NB4 (cell line): ENCODE data around the gene HOTAIR.
A peak's percentile ranks its signal among the peaks of the same experiment; 100 is the strongest.

Experiments
- DNase-seq: peaks from one replicate; pipeline ENCODE4 v3.0.0; 2010; ENCODE audit warnings: low read depth
- H3K4me3 ChIP-seq: one replicate; pipeline ENCODE4 v1.5.1; 2011; ENCODE audit warnings: mild to moderate bottlenecking, low read depth, low read length, moderate library complexity
- MYC ChIP-seq: IDR thresholded peaks from 2 replicates; pipeline ENCODE4 v1.6.1; 2011; ENCODE audit warnings: low read depth, low read length
- POLR2A ChIP-seq: IDR thresholded peaks from 2 replicates; pipeline ENCODE4 v1.6.1; 2011; ENCODE audit warnings: mild to moderate bottlenecking; ENCODE audit not compliant: insufficient read length; ENCODE audit errors: extremely low read depth
- TF ChIP-seq, protein P1 (sequence below): IDR thresholded peaks from one replicate; pipeline ENCODE4 v1.5.1; 2012; ENCODE audit warnings: low read depth, low read length
- TF ChIP-seq, protein P2 (sequence below): IDR thresholded peaks from 2 replicates; pipeline ENCODE4 v1.6.1; 2011; ENCODE audit warnings: low read depth, low read length

The HOTAIR gene

DNA sequence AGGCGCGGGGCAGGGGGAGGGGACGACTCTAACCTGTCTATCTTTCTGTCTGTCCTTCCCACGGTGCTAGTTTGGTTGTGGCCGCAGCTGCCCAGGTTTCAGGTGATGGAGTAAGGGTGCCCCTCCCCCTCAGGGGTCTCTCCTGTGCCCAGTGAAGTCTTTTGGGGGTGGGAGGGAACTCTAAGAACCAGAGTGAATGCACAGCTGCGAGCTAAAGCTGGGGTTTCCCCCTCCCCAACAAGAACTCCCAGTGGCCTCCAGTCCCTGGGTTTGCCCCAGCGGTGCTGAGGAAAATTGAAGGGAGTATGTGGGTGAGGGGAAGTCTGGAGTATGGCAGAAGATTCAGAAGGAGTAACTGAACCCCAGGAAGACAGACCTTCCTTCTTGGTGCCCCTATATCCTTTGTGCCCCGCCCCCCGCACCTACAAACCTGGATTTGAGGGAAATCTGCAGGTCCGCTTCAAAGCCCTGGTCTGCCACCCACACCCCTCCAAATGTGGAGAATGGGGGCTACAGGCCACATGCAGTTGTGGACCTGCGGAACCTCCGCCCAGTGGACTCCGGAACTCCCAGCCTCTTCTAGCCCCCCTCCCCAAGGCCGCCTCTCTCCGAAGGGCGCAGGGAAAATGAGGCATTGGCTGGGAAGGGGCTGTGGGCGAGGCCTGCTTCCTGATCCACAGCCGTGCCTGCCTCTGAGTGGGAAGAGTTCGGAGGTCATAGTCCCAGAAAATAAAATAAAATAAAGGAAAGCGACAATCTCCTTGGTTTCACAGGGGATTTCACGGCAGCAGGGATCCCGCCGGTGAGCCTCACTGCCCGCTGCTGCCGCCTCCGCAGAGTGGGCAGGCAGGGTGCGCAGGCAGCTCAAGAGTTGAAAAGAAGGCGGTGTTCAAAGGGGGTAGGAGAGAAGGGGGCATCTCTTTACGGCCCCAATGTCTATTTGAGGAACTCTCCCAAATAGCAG lies 21.8 kb upstream of the HOTAIR start:
- no peak for DNase-seq
- H3K4me3 ChIP-seq = peak overlapping the region; percentile 55
- no peak for TF ChIP-seq MYC
- TF ChIP-seq POLR2A = no peak
- TF ChIP-seq, protein P1, sequence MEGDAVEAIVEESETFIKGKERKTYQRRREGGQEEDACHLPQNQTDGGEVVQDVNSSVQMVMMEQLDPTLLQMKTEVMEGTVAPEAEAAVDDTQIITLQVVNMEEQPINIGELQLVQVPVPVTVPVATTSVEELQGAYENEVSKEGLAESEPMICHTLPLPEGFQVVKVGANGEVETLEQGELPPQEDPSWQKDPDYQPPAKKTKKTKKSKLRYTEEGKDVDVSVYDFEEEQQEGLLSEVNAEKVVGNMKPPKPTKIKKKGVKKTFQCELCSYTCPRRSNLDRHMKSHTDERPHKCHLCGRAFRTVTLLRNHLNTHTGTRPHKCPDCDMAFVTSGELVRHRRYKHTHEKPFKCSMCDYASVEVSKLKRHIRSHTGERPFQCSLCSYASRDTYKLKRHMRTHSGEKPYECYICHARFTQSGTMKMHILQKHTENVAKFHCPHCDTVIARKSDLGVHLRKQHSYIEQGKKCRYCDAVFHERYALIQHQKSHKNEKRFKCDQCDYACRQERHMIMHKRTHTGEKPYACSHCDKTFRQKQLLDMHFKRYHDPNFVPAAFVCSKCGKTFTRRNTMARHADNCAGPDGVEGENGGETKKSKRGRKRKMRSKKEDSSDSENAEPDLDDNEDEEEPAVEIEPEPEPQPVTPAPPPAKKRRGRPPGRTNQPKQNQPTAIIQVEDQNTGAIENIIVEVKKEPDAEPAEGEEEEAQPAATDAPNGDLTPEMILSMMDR = no peak
- TF ChIP-seq, protein P2, sequence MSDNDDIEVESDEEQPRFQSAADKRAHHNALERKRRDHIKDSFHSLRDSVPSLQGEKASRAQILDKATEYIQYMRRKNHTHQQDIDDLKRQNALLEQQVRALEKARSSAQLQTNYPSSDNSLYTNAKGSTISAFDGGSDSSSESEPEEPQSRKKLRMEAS = no peak

DNA sequence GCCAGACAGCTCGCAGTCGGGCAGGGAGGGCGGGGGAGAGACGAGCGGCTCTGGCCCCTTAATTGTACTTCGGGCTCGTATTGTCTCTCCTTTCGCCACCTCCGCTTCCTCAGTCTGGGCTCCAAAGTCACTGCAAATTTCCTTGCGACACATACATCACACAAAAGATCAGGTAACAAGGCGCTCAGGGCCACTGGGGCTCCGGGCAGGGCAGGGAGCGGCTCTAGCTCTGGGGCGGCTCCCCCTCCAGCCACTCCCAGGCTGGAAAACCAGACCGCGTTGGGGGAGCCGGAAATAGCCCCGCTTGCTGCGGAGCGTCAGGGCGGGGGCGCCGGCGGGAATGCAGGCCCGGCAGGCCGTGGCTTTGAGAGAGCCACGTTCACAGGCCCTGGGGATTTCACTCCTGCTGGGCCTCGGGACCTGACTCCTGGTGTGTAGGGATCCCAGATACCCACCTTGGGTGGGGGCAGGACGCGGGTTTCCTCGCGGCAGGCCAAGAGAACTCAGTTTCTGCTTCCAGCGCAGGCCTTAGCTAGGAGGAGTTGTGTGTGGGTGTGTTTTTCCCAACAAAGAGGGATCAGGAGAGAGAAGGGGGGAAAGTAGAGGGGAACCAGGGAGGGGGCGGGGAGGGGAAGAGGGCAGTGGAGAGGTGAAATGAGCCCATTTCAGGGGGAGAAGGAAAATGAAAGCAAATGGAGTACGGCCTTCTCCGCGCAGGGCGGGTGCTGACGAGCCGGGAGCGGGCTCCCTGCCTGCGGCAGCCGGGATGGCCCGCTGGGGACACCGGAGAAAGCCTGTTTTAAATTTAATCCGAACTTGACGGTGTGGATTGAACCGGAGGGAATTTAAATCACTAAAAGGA lies 20.9 kb upstream of the HOTAIR start:
- TF ChIP-seq POLR2A (no peak), MYC (no peak)
- TF ChIP-seq, protein P1 = no peak
- TF ChIP-seq, protein P2 = no peak
- H3K4me3 ChIP-seq = peak overlapping the region; percentile 55
- DNase-seq = peak; percentile 90

DNA sequence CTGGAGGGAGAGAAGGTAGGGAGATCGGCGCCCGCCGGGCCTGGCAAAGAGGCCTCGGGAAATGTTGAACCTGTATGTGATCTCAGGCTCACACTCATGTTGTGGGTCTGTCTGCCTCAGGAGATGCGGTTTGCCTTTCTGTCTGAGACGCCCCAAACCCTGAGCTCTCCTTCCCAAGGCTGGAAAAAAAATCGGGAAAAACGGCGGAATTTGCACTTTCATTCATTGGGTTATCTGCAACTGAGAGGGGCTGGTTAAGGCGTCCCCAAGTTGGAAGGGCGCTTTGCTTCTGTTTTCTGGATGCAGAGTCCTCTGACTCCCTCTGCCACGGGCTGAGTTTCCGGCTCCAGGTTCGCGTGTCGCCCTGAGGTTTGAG lies 20.2 kb upstream of the HOTAIR start:
- H3K4me3 ChIP-seq = peak overlapping the region; percentile 55
- TF ChIP-seq MYC (no peak), POLR2A (no peak)
- TF ChIP-seq, protein P2 = no peak
- TF ChIP-seq, protein P1 = no peak
- no peak for DNase-seq

DNA sequence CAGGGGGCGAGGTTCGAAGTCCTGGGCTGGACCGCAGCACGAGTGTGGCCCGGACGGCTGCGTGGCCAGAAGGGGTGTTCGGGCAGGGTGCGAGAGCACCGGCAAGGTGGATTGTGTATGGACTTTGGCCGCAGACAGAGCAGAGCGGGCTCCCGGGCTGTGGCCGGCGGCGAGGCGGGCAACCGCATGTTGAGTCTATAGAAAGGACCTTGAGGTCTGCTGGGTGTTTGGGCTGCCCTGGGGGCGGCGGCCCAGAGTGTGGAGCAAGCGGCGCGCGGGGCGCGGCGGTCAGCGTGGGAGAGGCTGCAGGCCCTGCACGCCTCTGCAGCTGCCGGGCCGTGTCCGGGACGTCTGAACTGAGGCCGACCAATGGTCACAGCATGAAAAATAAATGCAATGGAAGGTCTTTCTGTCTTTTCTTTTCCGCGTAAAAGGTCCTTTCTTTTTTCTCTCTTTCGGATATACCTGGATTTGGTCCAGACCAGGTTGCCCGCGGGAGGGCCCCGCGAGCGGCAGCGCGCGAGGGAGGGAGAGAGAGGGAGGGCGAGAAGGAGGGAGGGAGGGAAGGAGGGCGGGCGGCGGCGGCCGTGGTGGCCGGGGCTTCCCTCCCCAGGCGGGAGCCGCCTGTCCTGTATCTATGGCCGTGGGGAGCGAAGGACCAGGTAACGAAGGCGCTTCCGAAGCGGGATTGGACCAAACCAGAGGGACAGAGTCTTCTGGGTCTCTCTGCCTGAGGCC lies 19.7 kb upstream of the HOTAIR start:
- H3K4me3 ChIP-seq = peak overlapping the region; percentile 55
- TF ChIP-seq MYC = no peak
- TF ChIP-seq, protein P2 = no peak
- TF ChIP-seq, protein P1 = no peak
- no peak for TF ChIP-seq POLR2A
- DNase-seq = peak; percentile 67

DNA sequence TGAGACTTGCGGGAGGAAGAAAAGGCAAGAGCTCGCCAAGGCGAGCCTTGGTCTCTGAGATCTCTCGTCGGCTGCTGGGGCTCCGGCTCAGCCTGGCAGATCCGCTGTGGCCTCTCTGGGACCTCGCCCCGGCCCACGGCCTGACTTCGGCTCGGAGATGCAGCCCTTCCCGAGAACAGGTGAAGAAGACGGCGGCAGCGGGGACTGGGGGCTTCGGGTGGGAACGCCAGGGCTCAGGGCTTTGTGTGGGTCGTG lies 19.2 kb upstream of the HOTAIR start:
- DNase-seq = no peak
- TF ChIP-seq, protein P1 = no peak
- TF ChIP-seq POLR2A (no peak), MYC (no peak)
- TF ChIP-seq, protein P2 = no peak
- H3K4me3 ChIP-seq = no peak overlapping the region
